Endodermal cell (in vitro differentiated cells): Measurements from ENCODE around the gene SLC17A2. TPM values are rescaled to one million over a fixed set of nuclear protein-coding genes. Genes with fewer than 3 reads are reported as not detected.

ENCODE experiments used
- DNase-seq: peaks from one replicate; pipeline ENCODE4 v3.0.0-alpha.2; 2017
- H3K27ac ChIP-seq: 2 replicates; pipeline ENCODE4 v1.5.1; 2013; ENCODE audit warnings: mild to moderate bottlenecking, low read depth, low read length, moderate library complexity
- H3K27me3 ChIP-seq: 2 replicates; pipeline ENCODE4 v1.6.1; 2013; ENCODE audit warnings: mild to moderate bottlenecking, low read length, moderate library complexity; ENCODE audit not compliant: insufficient read depth, control insufficient read depth, poor library complexity, severe bottlenecking
- H3K36me3 ChIP-seq: 2 replicates; pipeline ENCODE4 v1.7.0; 2013; ENCODE audit warnings: mild to moderate bottlenecking, low read length, moderate library complexity; ENCODE audit not compliant: control insufficient read depth, insufficient read depth
- H3K4me1 ChIP-seq: one replicate; pipeline ENCODE4 v1.7.0; 2013; ENCODE audit warnings: low read length; ENCODE audit not compliant: control insufficient read depth, insufficient read depth
- H3K4me3 ChIP-seq: 2 replicates; pipeline ENCODE4 v1.5.1; 2013; ENCODE audit warnings: mild to moderate bottlenecking, low read length, moderate library complexity
- H3K9ac ChIP-seq: 2 replicates; pipeline ENCODE4 v1.6.1; 2013; ENCODE audit warnings: mild to moderate bottlenecking, low read length, moderate library complexity; ENCODE audit not compliant: poor library complexity, severe bottlenecking; ENCODE audit errors: extremely low read depth
- H3K9me3 ChIP-seq: 2 replicates; pipeline ENCODE4 v1.6.1; 2013; ENCODE audit warnings: mild to moderate bottlenecking, low read length, moderate library complexity; ENCODE audit not compliant: control insufficient read depth
- H3K27ac Mint-ChIP-seq: 2 replicates; pipeline ENCODE4 v1.8.0; 2020; ENCODE audit warnings: mixed read lengths
- H3K27me3 Mint-ChIP-seq: 2 replicates; pipeline ENCODE4 v1.8.0; 2021; ENCODE audit warnings: mild to moderate bottlenecking, mixed read lengths; ENCODE audit not compliant: insufficient read depth
- H3K36me3 Mint-ChIP-seq: 2 replicates; pipeline ENCODE4 v1.8.0; 2020; ENCODE audit warnings: low read depth, mixed read lengths
- H3K4me1 Mint-ChIP-seq: 2 replicates; pipeline ENCODE4 v1.8.0; 2020; ENCODE audit warnings: mixed read lengths
- H3K4me3 Mint-ChIP-seq: 2 replicates; pipeline ENCODE4 v1.8.0; 2020; ENCODE audit warnings: mild to moderate bottlenecking, moderate library complexity, mixed read lengths
- H3K9me3 Mint-ChIP-seq: 2 replicates; pipeline ENCODE4 v1.8.0; 2020; ENCODE audit warnings: mild to moderate bottlenecking, mixed read lengths
- WGBS, 2 experiments: methylation state at CpG; one replicate each; pipeline versions ENCODE4 v1.1.5 to v1.1.7; 2013; ENCODE audit warnings: missing lambda C conversion rate in 2 of 2, mixed read lengths in 1 of 2; ENCODE audit not compliant: insufficient coverage in 1 of 2, insufficient read length in 1 of 2; 5-methylcytosine and 5-hydroxymethylcytosine counted together
- total RNA-seq, 2 donors: library from RNA; stranded (reverse); fragmentation: NEBNext Ultra II Directional in 1 of 2; extraction: Animal tissue kit (Norgen Biotek cat#: 25700) in 1 of 2; gene quantifications; 2 replicates in 1 of 2; 3 replicates in 1 of 2; pipeline ENCODE4 v1.2.1, GENCODE V29; 2021
- TF ChIP-seq, protein P1 (sequence below): fragments of 200-600 bp; sonication (generic); conservative IDR thresholded peaks from 2 replicates; pipeline ENCODE4 v1.5.0; 2021; ENCODE audit warnings: antibody characterized with exemption, mild to moderate bottlenecking

SLC17A2 gene
- total RNA-seq, 2 donors from 2014 or later, result not detected

DNA sequence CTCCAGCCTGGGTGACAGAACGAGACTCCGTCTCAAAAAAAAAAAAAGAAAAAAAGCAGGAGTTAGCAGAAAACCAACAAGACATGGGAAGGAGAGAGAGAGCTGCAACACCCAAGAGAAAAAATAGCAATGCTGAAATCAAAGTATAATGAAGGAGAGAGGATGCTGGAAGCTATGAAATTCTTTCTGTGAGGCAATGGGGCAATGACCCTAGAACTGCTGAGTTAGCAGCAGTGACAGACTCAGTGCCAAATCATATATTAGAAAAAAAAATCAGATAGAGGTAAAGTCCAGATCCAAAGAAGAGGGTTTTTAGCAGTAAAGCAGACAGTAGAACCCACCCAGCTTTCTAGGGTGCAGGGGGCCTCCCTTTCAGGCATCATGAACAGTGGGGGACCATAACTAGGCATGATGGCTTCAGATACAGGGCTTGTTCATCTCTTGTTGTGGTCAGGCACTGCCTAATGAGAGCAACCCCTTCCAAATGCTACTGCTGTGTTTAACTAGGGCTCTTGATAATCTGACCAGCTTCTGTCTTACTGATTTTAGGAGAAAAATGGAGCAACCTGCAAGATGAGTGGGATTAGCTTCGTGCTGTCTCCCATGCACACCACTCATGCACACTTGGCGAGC, 26.9 kb downstream of the SLC17A2 start:
- Mint-ChIP-seq H3K27me3 (no peaks in the 10 kb centered on the region), H3K9me3 (no peaks in the 10 kb centered on the region), H3K4me3 (no peak overlapping the region), H3K4me1 (peaks cover 24% of the 10 kb centered on the region), H3K27ac (no peak overlapping the region), H3K36me3 (no peaks in the 10 kb centered on the region)
- WGBS, 2 experiments, result 89 to 93% methylated on average over 3 to 4 of the region's 4 CpGs
- no peak for DNase-seq
- no peak overlapping the region for H3K9ac ChIP-seq
- H3K36me3 ChIP-seq, result no peaks in the 10 kb centered on the region
- TF ChIP-seq, protein P1, sequence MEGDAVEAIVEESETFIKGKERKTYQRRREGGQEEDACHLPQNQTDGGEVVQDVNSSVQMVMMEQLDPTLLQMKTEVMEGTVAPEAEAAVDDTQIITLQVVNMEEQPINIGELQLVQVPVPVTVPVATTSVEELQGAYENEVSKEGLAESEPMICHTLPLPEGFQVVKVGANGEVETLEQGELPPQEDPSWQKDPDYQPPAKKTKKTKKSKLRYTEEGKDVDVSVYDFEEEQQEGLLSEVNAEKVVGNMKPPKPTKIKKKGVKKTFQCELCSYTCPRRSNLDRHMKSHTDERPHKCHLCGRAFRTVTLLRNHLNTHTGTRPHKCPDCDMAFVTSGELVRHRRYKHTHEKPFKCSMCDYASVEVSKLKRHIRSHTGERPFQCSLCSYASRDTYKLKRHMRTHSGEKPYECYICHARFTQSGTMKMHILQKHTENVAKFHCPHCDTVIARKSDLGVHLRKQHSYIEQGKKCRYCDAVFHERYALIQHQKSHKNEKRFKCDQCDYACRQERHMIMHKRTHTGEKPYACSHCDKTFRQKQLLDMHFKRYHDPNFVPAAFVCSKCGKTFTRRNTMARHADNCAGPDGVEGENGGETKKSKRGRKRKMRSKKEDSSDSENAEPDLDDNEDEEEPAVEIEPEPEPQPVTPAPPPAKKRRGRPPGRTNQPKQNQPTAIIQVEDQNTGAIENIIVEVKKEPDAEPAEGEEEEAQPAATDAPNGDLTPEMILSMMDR, result no peak
- H3K9me3 ChIP-seq, result no peaks in the 10 kb centered on the region
- H3K4me1 ChIP-seq, result no peaks in the 10 kb centered on the region
- H3K27me3 ChIP-seq, result no peaks in the 10 kb centered on the region
- no peak overlapping the region for H3K4me3 ChIP-seq
- H3K27ac ChIP-seq, result no peak overlapping the region

DNA sequence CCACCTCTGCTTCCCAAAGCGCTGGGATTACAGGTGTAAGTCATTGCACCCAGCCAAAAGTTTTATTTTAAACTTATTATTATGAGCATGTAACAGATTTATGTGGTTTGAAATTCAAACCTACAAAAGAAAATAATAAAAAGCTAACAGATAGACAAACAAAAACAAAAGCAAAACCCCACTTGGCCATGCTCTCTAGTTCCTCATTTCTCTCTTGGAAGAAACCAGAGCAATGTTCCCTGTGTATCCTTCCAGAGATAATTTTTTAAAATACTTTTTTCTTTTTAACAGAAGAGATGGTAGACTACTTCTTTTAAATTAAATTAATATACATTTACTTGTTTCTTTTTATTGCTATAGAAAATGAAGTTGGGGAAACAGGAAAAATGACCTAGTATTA, 28.4 kb downstream of the SLC17A2 start:
- Histone ChIP-seq H3K36me3 (no peaks in the 10 kb centered on the region), H3K9ac (no peak overlapping the region), H3K4me1 (no peaks in the 10 kb centered on the region), H3K9me3 (no peaks in the 10 kb centered on the region), H3K27me3 (no peaks in the 10 kb centered on the region), H3K27ac (no peak overlapping the region), H3K4me3 (no peak overlapping the region)
- H3K27me3 Mint-ChIP-seq, result no peaks in the 10 kb centered on the region
- DNase-seq, result no peak
- WGBS, 2 experiments, result 89% methylated on average over 1 of the region's 1 CpG; no CpG with 5 or more reads in 1 of the 2 experiments
- TF ChIP-seq, protein P1, result no peak
- no peak overlapping the region for H3K27ac Mint-ChIP-seq
- peaks cover 17% of the 10 kb centered on the region for H3K4me1 Mint-ChIP-seq
- no peaks in the 10 kb centered on the region for H3K36me3 Mint-ChIP-seq
- no peaks in the 10 kb centered on the region for H3K9me3 Mint-ChIP-seq
- no peak overlapping the region for H3K4me3 Mint-ChIP-seq

DNA sequence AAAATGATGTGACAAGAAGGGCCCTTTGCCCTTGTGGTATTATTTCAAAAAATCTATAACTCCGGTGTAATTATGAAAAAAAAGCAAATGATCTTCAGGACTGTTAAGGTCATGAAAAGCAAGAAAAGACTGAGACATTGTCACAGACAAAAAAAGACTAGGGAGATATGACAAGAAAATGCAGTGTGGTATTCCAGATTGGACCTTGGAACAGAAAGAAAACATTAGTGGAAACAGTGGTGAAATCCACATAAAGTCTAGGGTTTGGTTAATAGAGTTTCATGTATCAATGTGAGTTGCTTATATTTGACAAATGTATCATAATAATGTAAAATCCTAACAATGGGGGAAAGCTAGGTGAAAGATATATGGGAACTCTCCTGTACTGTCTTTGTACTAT, 29.6 kb downstream of the SLC17A2 start:
- no peaks in the 10 kb centered on the region for H3K4me1 ChIP-seq
- Mint-ChIP-seq H3K4me3 (no peak overlapping the region), H3K27ac (no peak overlapping the region), H3K36me3 (no peaks in the 10 kb centered on the region), H3K9me3 (no peaks in the 10 kb centered on the region), H3K4me1 (peaks cover 15% of the 10 kb centered on the region), H3K27me3 (no peaks in the 10 kb centered on the region)
- no peak for DNase-seq
- no peak overlapping the region for H3K27ac ChIP-seq
- TF ChIP-seq, protein P1, result no peak
- H3K9ac ChIP-seq, result no peak overlapping the region
- H3K27me3 ChIP-seq, result no peaks in the 10 kb centered on the region
- H3K9me3 ChIP-seq, result no peaks in the 10 kb centered on the region
- H3K36me3 ChIP-seq, result no peaks in the 10 kb centered on the region
- 93 to 100% methylated on average over 1 of the region's 1 CpG for WGBS, 2 experiments
- H3K4me3 ChIP-seq, result no peak overlapping the region
